KMS-11 (cell line): Measurements from ENCODE around the gene ANKRD1.
"Not testable (repeated sequence)": the region's sequence is repeated elsewhere in the genome, so short reads cannot be mapped to it uniquely, and the experiment has no call there.

ENCODE experiments used
- H2AFZ ChIP-seq: fragments of 200-600 bp; sonication (generic); 2 replicates; pipeline ENCODE4 v1.6.1; 2016; ENCODE audit warnings: antibody characterized with exemption, mixed run types, low read depth
- H3K27ac ChIP-seq: fragments of 200-600 bp; sonication (generic); 2 replicates; pipeline ENCODE4 v1.6.1; 2016; ENCODE audit warnings: mild to moderate bottlenecking, mixed run types
- H3K27me3 ChIP-seq: fragments of 200-600 bp; sonication (generic); 2 replicates; pipeline ENCODE4 v1.6.1; 2017; ENCODE audit warnings: mild to moderate bottlenecking, low read depth, mixed run types, moderate library complexity; ENCODE audit not compliant: insufficient read depth
- H3K36me3 ChIP-seq: fragments of 200-600 bp; sonication (generic); 2 replicates; pipeline ENCODE4 v1.6.1; 2017; ENCODE audit warnings: mild to moderate bottlenecking, mixed run types; ENCODE audit not compliant: insufficient read depth
- H3K4me1 ChIP-seq: fragments of 200-600 bp; sonication (generic); 2 replicates; pipeline ENCODE4 v1.6.1; 2016; ENCODE audit warnings: mild to moderate bottlenecking, low read depth, mixed run types; ENCODE audit not compliant: poor library complexity, severe bottlenecking
- H3K4me2 ChIP-seq: fragments of 200-600 bp; sonication (generic); 2 replicates; pipeline ENCODE4 v1.7.0; 2016; ENCODE audit warnings: mild to moderate bottlenecking, mixed run types
- H3K4me3 ChIP-seq: fragments of 200-600 bp; sonication (generic); IDR thresholded peaks from 2 replicates; pipeline ENCODE4 v1.6.1; 2017; ENCODE audit warnings: low read depth, low read length, mixed read lengths; ENCODE audit not compliant: insufficient read depth
- H3K79me2 ChIP-seq: fragments of 200-600 bp; sonication (generic); 2 replicates; pipeline ENCODE4 v1.6.1; 2016; ENCODE audit warnings: low read depth, mixed run types; ENCODE audit not compliant: insufficient read depth
- H3K9ac ChIP-seq: fragments of 200-600 bp; sonication (generic); 2 replicates; pipeline ENCODE4 v1.6.1; 2016; ENCODE audit warnings: mild to moderate bottlenecking, mixed run types
- H4K20me1 ChIP-seq: fragments of 200-600 bp; sonication (generic); 2 replicates; pipeline ENCODE4 v1.6.1; 2016; ENCODE audit warnings: mild to moderate bottlenecking, mixed run types; ENCODE audit not compliant: insufficient read depth
- CTCF ChIP-seq: fragments of 200-600 bp; sonication (generic); conservative IDR thresholded peaks from 2 replicates; pipeline ENCODE4 v1.6.1; 2017; ENCODE audit warnings: low read depth, mild to moderate bottlenecking, antibody characterized with exemption, low read length, moderate library complexity, mixed read lengths

ANKRD1 gene

GRCh38 chr10:90947030-90947960 is 26.4 kb upstream of the ANKRD1 start:
- H3K36me3 ChIP-seq: no peaks in the 10 kb centered on the region
- H3K79me2 ChIP-seq: no peaks in the 10 kb centered on the region
- H3K27ac ChIP-seq: no peak overlapping the region
- no peaks in the 10 kb centered on the region for H3K27me3 ChIP-seq
- H4K20me1 ChIP-seq: no peaks in the 10 kb centered on the region
- no peak overlapping the region for H3K9ac ChIP-seq
- H3K4me2 ChIP-seq: no peak overlapping the region
- TF ChIP-seq CTCF: no peak
- H3K4me3 ChIP-seq: no peak overlapping the region
- H2AFZ ChIP-seq: no peak overlapping the region
- no peaks in the 10 kb centered on the region for H3K4me1 ChIP-seq

- Histone ChIP-seq H3K27ac (no peak overlapping the region), H3K9ac (no peak overlapping the region)
These were observed 24.7 kb upstream of the ANKRD1 start for GRCh38 chr10:90945491-90946070.

GRCh38 chr10:90944749-90945148 is 23.9 kb upstream of the ANKRD1 start:
- Histone ChIP-seq H4K20me1 (no peaks in the 10 kb centered on the region), H3K27me3 (no peaks in the 10 kb centered on the region), H3K27ac (no peak overlapping the region), H3K79me2 (no peaks in the 10 kb centered on the region), H3K36me3 (no peaks in the 10 kb centered on the region), H3K4me2 (no peak overlapping the region), H3K9ac (no peak overlapping the region), H3K4me1 (no peaks in the 10 kb centered on the region), H2AFZ (no peak overlapping the region), H3K4me3 (no peak overlapping the region)
- TF ChIP-seq CTCF: no peak

More at GRCh38 chr10:90945491-90946070, 24.7 kb upstream of the ANKRD1 start:
- no peaks in the 10 kb centered on the region for H4K20me1 ChIP-seq
- H3K79me2 ChIP-seq: no peaks in the 10 kb centered on the region
- no peak overlapping the region for H2AFZ ChIP-seq
- H3K4me3 ChIP-seq: no peak overlapping the region
- no peak overlapping the region for H3K4me2 ChIP-seq
- no peaks in the 10 kb centered on the region for H3K4me1 ChIP-seq
- H3K27me3 ChIP-seq: no peaks in the 10 kb centered on the region
- TF ChIP-seq CTCF: no peak
- H3K36me3 ChIP-seq: no peaks in the 10 kb centered on the region

GRCh38 chr10:90942980-90943379 is 22.1 kb upstream of the ANKRD1 start:
- H3K27me3 ChIP-seq, H3K36me3 ChIP-seq, H3K27ac ChIP-seq, H2AFZ ChIP-seq, H3K4me1 ChIP-seq, H3K9ac ChIP-seq, H4K20me1 ChIP-seq, H3K79me2 ChIP-seq, H3K4me3 ChIP-seq, H3K4me2 ChIP-seq: not testable (repeated sequence)

- Histone ChIP-seq H2AFZ (no peak overlapping the region), H4K20me1 (no peaks in the 10 kb centered on the region), H3K79me2 (no peaks in the 10 kb centered on the region), H3K36me3 (no peaks in the 10 kb centered on the region), H3K4me1 (no peaks in the 10 kb centered on the region), H3K4me3 (no peak overlapping the region), H3K27me3 (no peaks in the 10 kb centered on the region), H3K4me2 (no peak overlapping the region), H3K9ac (no peak overlapping the region), H3K27ac (no peak overlapping the region)
- TF ChIP-seq CTCF: no peak
These were observed 18.8 kb upstream of the ANKRD1 start for GRCh38 chr10:90939648-90940047.
